ENCODE results near the gene GPX4.

DNA sequence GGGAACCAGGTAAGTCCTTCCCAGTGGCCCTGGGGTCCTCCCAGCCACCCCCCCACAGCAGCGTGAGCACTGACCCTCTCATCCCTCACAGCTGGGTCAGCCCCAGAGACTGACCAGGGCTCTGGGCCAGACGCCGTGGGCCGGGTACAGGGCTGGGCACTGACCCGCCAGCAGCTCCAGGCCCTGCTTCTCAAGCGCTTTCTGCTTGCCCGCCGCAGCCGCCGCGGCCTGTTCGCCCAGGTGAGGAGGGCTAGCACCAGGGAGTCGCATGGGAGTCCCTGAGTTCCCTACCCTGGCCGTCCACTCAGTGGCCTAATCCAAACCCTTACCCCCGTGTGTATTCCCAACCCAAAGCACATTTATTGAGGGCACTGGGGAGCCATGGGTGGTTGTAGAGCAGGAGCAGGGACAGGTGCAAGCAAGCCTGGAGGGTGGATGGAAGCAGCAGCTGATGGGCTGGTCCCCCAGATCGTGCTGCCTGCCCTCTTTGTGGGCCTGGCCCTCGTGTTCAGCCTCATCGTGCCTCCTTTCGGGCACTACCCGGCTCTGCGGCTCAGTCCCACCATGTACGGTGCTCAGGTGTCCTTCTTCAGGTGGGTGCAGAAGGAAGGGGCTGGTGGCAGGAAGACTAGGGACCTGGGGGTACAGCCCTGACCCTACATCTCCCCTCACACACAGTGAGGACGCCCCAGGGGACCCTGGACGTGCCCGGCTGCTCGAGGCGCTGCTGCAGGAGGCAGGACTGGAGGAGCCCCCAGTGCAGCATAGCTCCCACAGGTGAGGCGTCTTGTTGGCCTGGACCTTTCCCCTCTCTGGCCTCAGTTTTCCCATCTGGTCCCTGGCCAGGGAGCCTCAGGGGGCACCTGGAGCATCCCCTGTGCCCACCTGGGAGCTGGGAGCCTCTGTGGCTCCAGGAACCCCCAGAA is 49.4 kb upstream of the GPX4 start:
- TF ChIP-seq CTCF (IDR thresholded peaks at IDR 0.05; ENCODE audit: low read length) (no peak), EZH2 (IDR thresholded peaks at IDR 0.05; ENCODE audit: borderline replicate concordance, low read length) (no peak)

Data from OCI-LY1 (cell line).